HS-27A (cell line): Measurements from ENCODE around the gene NLRC3.

Experiments used
- DNase-seq: peaks from one replicate; pipeline ENCODE4 v3.0.0-alpha.2; 2012; ENCODE audit warnings: low read depth, missing footprints

Gene NLRC3

DNA sequence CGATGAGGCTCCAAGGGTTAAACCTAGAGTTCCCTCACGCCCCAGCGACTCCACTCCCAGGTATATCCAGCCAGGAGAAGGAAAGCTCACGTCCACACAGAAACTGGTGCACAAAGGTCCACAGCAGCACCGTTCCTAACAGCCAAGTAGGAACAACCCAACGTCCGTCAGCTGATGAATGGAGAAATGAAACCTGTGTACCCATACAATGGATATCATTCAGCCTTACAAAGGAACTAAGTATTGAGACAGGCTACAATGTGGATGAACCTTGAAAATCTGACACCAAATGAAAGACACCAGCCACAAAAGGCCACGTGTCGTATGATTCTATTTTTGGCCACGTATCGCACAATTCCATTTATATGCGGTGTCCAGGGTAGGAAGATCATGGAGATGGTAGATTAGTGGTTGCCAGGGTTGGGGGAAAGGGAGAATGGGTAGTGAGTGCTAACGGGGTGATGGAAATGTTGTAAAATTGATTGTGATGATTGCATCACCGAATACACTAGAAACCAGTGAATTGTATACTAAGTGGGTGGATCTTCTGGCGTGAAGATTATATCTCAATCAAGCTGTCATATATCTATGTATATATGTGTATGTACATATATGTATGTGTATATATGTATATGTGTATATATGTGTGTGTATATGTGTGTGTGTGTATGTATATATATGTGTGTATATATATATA, 30.1 kb downstream of the NLRC3 start:
- no peak for DNase-seq

DNA sequence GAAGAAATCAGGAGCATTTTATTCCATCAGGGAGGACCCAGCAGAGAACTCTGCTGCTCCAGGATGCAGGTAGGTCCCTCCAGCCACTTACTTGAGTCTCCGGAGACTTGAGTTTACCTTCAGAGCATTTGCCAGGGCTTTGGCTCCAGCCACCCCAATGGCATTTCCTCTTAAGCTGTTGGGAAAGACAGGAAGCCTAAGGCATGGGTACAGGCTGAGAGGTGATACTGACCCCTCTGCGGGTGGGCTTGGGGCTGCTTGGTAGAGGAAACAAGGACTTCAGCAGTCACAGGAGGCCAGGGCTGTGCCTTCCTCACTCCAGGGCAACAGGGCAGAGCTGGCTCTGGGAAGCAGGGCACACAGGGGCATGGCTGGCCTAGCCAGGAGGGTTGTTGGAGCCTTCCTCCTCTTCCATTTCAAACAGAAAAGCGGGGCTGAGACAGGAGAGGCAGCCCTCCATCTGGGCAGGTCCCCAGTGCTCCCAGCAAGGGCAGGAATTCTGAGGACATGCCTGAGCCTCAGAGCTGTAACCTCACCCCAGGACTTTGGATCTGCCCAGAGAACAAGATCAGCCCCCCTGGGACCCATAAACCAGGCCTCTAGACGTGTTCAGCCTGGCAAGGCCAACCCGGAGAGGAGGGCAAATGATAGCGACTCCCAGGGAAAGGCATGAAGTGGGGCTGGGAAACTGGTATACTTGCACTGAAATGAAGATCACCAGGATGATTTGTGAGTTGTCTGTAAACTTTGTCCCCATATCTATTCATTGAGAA, 34.4 kb downstream of the NLRC3 start:
- no peak for DNase-seq

DNA sequence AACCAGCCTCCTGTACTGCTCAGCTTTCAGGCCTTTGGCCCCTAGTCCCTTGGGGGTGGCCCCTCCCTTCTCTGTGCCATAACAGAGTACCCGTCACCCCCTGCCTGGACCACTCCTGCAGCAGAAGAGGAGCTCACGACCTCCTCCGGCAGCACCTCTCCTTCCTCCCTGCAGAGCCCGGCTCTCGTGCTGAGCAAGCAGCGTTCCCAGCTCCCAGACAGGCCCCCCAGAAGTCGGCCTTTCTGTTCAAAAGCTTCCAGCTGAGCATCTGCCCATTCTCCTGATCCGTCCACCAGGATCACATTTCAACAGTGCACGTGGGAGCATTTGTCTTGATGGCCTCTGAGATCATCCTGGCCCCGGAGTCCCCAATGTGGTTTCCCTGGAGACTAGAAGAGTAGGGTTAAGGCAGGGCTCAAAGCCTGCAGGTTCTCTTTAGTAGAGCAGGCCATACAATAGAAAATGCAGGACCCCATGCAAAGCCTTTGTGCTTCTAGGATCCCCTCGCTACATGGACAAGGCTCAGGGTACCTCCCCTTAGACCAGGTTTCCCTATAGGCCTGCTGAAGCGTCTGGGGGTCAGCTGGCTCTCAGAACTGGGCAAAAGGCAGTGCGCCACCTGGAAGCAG, 35.6 kb downstream of the NLRC3 start:
- DNase-seq = no peak

DNA sequence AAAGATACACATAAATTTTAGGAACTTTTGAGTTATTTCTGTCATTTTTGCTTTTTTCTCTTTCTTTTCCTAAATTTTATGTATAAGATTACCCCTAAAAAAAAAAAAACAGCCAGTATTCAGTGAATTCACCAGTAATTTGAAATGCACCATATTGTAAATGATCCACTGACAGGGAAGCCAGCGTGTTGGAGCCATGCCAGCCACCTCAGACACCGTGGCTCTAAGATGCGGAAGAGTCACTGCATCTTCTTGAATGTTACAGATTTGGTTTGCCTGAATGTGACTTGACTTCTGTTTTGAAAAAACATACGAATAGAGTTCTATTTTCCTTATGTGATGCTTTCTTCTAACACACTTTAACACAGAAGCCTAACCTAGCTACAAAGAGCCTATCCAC, 39.0 kb downstream of the NLRC3 start:
- DNase-seq = no peak

DNA sequence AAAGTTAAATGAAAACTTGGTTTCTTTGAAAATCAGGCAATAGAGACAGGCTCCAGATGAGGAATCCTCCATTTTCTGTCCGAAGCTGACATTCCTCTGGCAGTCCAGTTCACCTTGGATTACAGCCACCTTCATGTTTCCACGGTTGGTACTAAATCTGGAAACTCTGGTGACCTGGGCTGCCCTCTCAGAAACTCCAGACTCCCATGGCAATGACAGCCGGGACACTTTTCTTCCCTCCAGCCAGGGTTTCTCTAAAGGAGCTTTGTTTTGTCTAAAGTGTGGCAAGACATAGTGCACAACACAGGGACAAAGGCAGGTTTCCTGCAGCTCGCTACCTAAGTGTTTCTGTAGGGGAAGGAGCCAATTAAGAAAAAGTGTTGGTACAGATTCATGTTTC, 40.4 kb downstream of the NLRC3 start:
- DNase-seq = no peak

DNA sequence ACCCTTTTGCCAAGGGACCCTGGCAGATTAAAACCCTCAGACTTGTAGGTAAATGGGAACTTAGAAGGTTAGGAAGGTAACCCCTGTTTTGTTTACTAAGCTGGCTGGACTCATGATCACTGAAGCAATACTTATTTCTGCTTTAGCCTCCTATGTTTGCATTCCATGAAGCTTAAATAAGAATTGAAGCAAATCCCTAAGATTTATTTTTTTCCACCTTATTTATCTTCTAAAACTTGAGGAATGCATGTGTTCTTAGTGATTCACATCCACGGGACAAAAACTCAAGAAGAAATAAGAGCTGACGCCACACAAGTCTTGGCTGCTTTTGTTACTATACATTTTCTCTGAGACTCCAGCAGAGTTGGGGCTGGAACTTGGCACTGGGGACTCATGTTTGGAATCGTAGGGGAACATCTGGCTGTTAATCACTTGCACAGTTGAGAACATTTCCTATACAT, 40.9 kb downstream of the NLRC3 start:
- no peak for DNase-seq

DNA sequence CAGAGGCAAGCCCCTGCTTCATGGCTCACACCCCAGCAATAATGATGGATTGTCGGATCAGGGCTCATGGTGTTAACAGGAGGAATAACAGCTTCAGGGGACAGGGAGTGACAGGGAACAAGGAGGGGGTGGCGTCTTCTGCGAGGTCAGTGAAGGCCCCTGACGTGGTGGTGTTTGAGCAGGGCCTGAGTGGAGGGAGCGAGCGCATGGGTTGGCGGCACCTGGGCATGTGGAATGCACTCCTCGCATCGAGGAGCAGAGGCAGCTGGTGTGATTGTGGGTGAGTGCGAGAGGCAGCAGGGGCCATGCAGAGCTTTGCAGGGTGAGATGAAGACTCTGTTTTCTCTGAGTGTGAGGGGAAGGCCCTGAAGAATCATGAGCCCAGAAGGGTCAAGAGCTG, 43.1 kb downstream of the NLRC3 start:
- DNase-seq = no peak

DNA sequence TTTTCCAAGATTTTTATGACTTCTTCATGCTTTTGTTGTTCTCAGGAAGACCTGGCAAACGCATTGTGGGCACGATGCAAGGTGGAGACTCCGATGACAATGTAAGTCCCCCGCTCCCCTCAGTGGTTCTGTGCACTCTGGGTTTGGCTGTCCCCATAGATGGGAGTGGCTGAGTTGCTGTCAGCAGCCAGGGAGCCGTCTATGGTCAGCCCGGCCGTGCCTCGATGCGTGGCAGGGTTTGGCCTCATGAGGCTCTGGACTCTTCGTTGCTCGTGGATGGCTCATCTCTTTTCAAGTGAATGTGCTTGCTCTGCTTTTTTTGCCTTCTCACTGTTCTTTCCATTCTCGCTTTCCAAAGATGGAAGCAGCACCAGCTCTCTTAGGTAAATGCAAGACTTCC, 44.5 kb downstream of the NLRC3 start:
- no peak for DNase-seq

DNA sequence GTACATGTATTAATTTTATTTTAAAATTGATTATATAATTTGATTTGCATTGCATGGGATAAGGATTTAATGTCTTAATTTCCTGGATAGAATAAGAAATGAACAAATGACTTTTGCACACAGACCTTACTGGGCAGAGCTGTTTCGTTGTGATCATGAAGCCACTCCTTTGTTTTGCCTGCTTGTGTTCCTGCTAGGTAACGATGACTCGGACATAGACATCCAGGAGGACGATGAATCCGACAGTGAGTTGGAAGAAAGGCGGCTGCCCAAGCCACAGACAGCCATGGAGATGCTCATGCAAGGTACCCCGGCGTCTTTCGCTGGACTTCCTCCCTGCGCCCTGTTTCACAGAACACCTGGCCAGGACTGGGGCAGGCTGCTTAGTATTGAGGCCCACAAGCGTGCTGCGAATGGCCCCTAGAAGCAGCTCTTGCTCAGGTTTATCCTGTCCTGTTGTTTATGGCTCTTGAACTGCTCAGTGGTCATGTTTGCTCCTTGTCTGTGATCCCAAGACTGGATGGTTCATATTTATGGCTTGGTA, 46.8 kb downstream of the NLRC3 start:
- DNase-seq = no peak

DNA sequence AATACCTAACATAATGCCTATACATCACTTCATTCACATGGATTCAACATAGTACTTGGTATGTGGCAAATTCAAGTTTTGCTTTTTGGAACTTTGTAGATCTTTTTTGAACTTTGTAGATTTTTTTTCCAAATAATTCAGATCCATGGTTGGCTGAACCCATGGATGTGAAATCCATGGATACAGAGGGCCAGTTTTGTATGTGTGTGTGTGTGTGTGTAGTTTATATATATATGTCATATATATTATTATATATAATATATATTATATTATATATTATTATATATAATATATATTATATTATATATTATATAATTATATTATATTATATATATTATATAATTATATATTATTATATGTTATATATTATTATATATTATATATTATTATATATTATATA, 48.0 kb downstream of the NLRC3 start:
- DNase-seq = no peak

DNA sequence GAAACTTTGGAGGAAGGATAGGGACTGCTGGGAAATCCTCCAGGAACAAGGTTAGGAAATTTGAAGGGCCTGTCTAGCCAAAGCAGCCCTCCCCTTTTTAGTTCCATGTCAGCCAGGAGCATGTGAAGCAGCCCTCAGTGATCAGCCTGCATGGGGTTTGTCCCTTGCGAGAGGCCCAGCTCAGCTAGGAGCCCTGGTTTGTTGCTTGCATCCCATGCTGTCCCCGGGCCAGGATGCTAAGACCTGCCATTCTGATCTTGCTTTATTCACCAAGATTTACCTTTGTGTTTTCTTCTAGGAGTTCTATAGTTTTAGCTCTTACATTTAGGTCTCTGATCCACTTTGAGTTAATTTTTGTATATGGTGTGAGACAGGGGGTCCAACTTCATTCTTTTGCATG, 48.8 kb downstream of the NLRC3 start:
- no peak for DNase-seq

DNA sequence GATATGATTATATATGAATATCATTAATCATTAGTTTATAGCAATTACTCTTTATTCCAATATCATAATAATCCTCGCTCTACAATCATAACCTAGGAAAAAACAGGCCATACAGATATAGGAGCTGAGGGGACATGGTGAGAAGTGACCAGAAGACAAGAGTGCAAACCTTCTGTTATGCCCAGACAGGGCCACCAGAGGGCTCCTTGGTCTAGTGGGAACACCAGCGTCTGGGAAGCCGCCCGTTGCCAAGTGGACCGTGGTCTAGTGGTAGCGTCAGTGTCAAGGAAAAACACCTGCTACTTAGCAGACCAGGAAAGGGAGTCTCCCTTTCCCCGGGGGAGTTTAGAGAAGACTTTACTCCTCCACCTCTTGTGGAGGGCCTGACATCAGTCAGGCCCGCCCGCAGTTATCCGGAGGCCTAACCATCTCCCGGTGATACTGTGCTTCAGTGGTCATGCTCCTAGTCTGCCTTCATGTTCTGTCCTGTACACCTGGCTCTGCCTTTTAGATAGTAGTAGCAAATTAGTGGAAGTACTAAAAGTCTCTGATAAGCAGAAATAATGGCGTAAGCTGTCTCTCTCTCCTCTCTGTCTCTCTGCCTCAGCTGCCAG, 49.9 kb downstream of the NLRC3 start:
- DNase-seq = peak; percentile 8

DNA sequence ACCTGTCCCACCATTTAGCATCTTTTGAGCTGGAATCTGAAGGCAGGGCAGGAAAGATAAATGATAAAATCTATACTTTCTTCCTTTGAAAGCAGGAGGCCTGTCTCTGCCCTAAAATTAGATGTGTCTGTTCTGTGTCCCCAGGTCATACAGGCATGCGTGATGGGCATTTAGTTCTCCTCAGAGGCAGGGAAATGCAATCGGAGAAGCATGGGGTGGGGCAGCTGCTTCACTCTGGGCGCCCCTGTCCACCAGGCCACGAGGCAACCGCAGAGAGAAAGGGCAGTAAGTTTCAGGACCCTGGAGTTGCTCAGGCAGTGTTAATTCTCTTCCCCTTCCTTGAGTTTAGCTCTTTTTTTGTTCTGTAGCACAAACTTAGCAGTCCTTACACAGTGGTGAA, 51.3 kb downstream of the NLRC3 start:
- no peak for DNase-seq

DNA sequence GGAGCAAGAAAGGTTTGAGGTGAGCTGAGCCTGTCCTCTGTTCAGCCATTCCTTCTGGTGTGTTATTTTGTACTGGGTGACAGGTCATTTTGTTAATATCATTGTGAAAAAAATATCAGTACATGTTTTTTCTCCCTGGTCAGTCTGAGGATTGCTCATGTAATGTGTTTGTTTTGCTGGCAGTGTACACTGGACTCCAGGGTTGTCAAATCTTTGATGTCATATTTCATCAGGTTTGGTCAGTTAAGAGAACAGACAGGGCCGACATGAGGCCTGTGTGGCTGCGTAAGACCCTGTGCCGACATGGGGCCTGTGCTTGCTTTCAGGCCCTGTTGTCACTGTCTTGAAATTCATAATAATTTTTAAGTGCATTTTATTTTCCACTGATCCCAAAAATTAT, 53.9 kb downstream of the NLRC3 start:
- DNase-seq = no peak

DNA sequence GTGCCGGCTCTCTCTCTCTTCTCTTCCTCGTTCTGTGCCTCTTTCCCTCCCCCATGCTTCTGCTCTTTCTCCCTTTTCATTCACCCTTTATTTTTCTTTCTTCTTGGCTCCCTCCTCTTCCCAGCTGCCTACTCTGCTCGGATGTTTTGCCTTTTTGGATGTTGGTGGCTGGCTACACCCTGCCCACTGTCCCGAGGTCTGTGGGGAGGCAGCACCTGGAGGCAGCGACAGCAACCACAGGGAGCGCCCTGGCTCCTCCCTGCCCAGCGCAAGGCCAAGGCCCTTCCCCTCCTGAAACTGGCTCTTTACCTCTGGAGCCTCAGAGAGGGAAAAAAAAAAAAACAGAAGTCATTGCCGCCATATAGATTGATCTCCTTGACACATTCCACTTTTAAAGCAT, 56.4 kb downstream of the NLRC3 start:
- DNase-seq = no peak

DNA sequence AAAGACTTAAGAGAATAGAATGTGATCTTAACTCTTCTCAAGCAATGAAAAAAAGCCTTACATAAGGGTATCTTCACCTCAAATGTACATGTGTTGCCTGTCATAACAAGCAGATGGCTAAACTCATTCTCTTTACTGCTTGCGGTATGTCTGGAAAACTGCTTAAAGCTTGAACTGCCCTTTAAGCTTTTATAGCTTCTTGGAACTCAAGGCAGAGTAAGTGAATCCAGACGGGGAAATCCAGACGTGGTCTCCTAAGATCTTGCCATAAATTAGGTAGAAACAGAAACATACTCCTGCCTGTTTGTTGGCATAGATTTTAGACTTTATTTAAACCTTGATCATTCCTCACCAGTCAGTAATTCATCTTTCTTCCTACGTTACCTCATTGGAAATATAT, 56.8 kb downstream of the NLRC3 start:
- no peak for DNase-seq

DNA sequence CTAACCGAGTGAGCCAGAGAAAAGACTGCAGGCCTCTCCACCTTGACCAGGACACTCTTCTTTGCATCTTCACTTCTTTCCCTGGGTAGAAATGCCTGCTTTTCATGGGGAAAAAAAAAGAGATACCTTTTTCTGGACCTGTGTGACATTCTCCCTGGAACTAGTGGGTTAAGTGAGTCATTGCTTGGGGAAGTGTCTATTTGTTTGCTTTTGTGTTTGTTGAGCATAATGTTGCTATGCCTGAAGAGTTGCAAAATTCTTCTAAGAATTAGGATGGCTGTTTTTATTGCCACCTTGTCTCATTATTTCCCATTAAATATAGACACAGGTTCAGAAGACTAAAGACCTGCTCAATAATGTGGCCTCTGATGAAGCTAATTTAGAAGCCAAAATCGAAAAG, 57.6 kb downstream of the NLRC3 start:
- no peak for DNase-seq

DNA sequence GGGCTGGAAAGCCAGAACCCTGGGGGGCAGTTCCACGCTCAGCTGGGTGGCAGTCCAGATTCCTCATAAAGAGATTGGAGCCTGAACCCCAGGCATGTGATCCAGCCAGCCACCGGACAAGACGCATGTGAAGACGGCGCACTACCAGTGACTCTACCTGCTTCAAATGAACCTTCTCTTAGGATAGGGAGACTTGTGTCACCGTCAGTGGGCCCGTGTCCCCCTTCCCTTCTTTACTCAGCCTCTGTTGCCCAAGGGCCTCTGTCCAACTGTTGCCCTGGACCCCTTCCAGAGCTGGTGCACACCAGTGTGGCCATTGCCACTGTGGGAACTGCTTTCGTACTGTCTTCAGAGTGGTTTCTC, 58.2 kb downstream of the NLRC3 start:
- DNase-seq = no peak

DNA sequence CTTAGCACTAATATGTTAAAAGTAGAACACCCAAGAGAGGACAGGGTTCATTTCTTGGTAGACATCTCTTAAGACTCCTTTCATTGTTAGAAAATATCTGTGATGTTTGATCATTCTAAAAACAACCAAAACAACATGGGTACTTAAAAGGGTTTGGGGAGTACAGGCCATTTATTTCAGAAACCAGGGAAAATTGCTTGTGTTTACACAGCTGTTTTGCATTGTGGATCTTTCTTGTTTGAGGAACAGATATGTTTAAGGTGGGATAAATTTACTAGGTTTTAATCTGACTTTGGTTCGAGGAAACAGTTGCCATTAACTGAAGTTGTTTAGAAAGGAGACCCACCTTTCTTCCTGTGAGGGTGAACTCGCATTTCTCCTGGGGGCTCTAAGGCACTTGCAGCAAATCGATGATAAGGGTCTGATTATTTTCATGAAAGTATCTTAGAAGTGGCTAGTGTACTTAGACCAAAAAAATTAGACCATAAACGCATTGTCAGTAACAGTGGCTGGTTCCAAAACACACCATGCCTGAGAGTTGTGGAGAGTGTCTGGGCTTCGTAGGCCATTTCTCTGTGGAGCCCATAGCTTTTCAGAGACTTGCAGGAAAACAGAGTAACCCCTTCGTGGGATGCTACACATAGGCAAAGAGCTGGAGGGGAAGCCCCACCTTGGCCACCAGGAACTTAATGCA, 58.8 kb downstream of the NLRC3 start:
- DNase-seq = no peak

DNA sequence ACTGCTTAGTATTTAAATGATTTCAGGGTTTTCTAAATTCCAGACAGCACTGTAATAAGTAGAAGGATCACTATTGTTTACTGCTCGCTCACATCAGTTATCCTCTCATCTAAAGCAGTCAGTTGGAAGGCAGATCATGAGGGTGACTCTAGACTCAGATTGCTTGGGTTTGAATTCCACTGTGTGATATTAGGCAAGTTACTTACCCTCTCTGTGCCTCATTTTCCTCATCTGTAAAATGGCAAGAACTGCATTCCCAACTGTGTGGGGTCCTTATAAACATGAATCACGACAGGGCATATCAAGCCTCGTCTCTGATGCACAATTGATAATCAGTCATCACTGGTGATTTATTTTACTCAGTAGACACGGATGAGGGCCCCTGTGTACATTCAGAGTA, 61.3 kb downstream of the NLRC3 start:
- DNase-seq = no peak

DNA sequence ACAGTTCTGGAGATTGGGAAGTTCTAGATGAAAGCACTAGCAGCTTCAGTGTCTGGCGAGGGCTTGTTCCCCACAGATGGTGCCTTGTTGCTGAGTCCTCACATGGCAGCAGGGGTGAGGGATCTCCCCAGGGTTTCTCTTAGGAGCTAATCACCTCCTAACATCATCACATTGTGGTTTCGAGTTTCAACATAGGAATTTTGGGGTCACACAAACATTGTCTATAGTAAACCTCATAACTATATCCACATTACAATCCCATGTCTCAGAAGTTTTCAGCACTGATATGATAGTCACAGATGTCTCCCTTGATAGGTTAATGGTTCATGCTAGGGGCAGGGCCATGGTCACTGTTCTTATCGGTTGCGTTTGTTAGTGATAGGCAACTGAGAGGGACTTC, 62.6 kb downstream of the NLRC3 start:
- no peak for DNase-seq
